HepG2 (cell line): ENCODE results near the gene ANO4. TPM values are rescaled to one million over a fixed set of nuclear protein-coding genes. Genes with fewer than 3 reads are reported as not detected.

ENCODE experiments used
- ATAC-seq: fragments of 200-7000 bp; cut with Tn5 transposase; 3 replicates; pipeline ENCODE4 v1.9.1; 2020; ENCODE audit warnings: mild to moderate bottlenecking, moderate library complexity
- BruUV-seq: library from RNA; stranded (reverse); fragments of 400-500 nt; replicated peaks from 2 replicates; lab custom pipeline; 2021; lab: Mats Ljungman, UMichigan
- CTCF ChIA-PET: fragments of 300-600 bp; formaldehyde crosslinking; extraction: SDS; loops from one replicate; lab custom pipeline; 2021; ENCODE audit warnings: low total read pairs, inconsistent platforms, low intra/inter-chr PET ratio; lab: Yijun Ruan, JAX
- POLR2A ChIA-PET: fragments of 350-600 bp; sonication (Branson Sonifier 250); formaldehyde crosslinking; loops from one replicate; lab custom pipeline; 2020; ENCODE audit warnings: antibody characterized with exemption, inconsistent platforms; lab: Yijun Ruan, JAX
- DNase-seq: peaks from one replicate; pipeline ENCODE4 v3.0.0-alpha.2; 2015; ENCODE audit warnings: low spot score
- FAIRE-seq: peaks from 3 replicates; lab custom pipeline; 2011; peaks lifted over from hg19 to GRCh38; lab: Jason Lieb, UNC
- H2AFZ ChIP-seq: one replicate; pipeline ENCODE4 v1.6.1; 2011; ENCODE audit warnings: low read length, inconsistent platforms
- H3K27ac ChIP-seq: fragments of 300-600 bp; 3 replicates; pipeline ENCODE4 v1.8.0; 2011; ENCODE audit warnings: mixed run types, mild to moderate bottlenecking, mixed read lengths, low read length, inconsistent platforms; ENCODE audit not compliant: insufficient read depth; ENCODE audit errors: extremely low read length
- H3K27me3 ChIP-seq, 2 experiments: fragments of 200-600 bp in 1 of 2; 2 replicates in 1 of 2; 3 replicates in 1 of 2; pipeline versions ENCODE4 v1.6.0 to v1.8.0; 2011; ENCODE audit warnings: low read length in 2 of 2, mild to moderate bottlenecking in 2 of 2, moderate library complexity in 2 of 2, inconsistent platforms in 1 of 2; ENCODE audit not compliant: insufficient read depth in 2 of 2, control insufficient read depth in 1 of 2
- H3K36me3 ChIP-seq, 2 experiments: fragments of 200-600 bp in 1 of 2; replicated peaks in 1 of 2; 2 replicates in 1 of 2; 3 replicates in 1 of 2; pipeline versions ENCODE4 v1.5.1 to v1.8.0; 2011; ENCODE audit warnings: low read length in 2 of 2, inconsistent platforms in 1 of 2; ENCODE audit not compliant: insufficient read depth in 2 of 2, control insufficient read depth in 1 of 2
- H3K4me1 ChIP-seq: 2 replicates; pipeline ENCODE4 v1.5.1; 2012; ENCODE audit warnings: low read length, inconsistent platforms; ENCODE audit not compliant: insufficient read depth
- H3K4me2 ChIP-seq: 2 replicates; pipeline ENCODE4 v1.6.0; 2011; ENCODE audit warnings: low read depth, low read length, inconsistent platforms
- H3K4me3 ChIP-seq, 3 experiments: fragments of 200-600 bp in 1 of 3; sonication (generic), shearing (Covaris generic) in 1 of 3; replicated peaks in 1 of 3; 2 replicates each; pipeline ENCODE4 v1.5.1; 2011 to 2016; ENCODE audit warnings: low read length in 3 of 3, inconsistent platforms in 2 of 3, low read depth in 2 of 3, mild to moderate bottlenecking in 2 of 3, control low read depth in 1 of 3, mixed read lengths in 1 of 3; ENCODE audit not compliant: insufficient read depth in 1 of 3
- H3K79me2 ChIP-seq: one replicate; pipeline ENCODE4 v1.6.1; 2011; ENCODE audit warnings: low read length, inconsistent platforms; ENCODE audit not compliant: insufficient read depth
- H3K9ac ChIP-seq: 2 replicates; pipeline ENCODE4 v1.6.0; 2011; ENCODE audit warnings: mild to moderate bottlenecking, low read depth, low read length, inconsistent platforms; ENCODE audit not compliant: insufficient read depth
- H3K9me3 ChIP-seq: 2 replicates; pipeline ENCODE4 v1.5.1; 2012; ENCODE audit warnings: mild to moderate bottlenecking, low read length
- H4K20me1 ChIP-seq: 2 replicates; pipeline ENCODE4 v1.6.0; 2011; ENCODE audit warnings: inconsistent platforms, mild to moderate bottlenecking, low read length, moderate library complexity; ENCODE audit not compliant: insufficient read depth
- NCOA1 ChIP-seq: sonication (generic); formaldehyde crosslinking; IDR thresholded peaks from 2 replicates; pipeline ENCODE4 v1.9.0; 2021; ENCODE audit warnings: missing genetic modification reagents
- NCOR1 ChIP-seq: fragments of 200-600 bp; sonication (generic); IDR thresholded peaks from 2 replicates; pipeline ENCODE4 v1.7.0; 2017; ENCODE audit warnings: antibody characterized with exemption, low read length, borderline replicate concordance
- PHF21A ChIP-seq: sonication (generic); formaldehyde crosslinking; IDR thresholded peaks from 2 replicates; pipeline ENCODE4 v1.5.0; 2020; ENCODE audit warnings: mild to moderate bottlenecking, missing genetic modification reagents
- RARA ChIP-seq: IDR thresholded peaks from 2 replicates; pipeline ENCODE4 v1.6.1; 2016; ENCODE audit warnings: missing genetic modification reagents, missing compliant biosample characterization
- RERE ChIP-seq: IDR thresholded peaks from 2 replicates; pipeline ENCODE4 v1.6.1; 2016; ENCODE audit warnings: low read depth, missing genetic modification reagents, missing compliant biosample characterization
- SSRP1 ChIP-seq: IDR thresholded peaks from 2 replicates; pipeline ENCODE4 v1.6.1; 2016; ENCODE audit warnings: control low read depth
- YEATS2 ChIP-seq: sonication (generic); formaldehyde crosslinking; IDR thresholded peaks from 2 replicates; pipeline ENCODE4 v1.4.0; 2020; ENCODE audit warnings: missing genetic modification reagents, borderline replicate concordance
- ZNF232 ChIP-seq: sonication (generic); formaldehyde crosslinking; IDR thresholded peaks from 2 replicates; pipeline ENCODE4 v1.4.0; 2020; ENCODE audit warnings: missing genetic modification reagents, borderline replicate concordance
- ZNF451 ChIP-seq: sonication (generic); formaldehyde crosslinking; IDR thresholded peaks from 2 replicates; pipeline ENCODE4 v1.5.0; 2020; ENCODE audit warnings: mild to moderate bottlenecking, missing genetic modification reagents
- WGBS: methylation state at CpG from one replicate; pipeline ENCODE4 v1.1.6; 2017; ENCODE audit warnings: low lambda C conversion rate; 5-methylcytosine and 5-hydroxymethylcytosine counted together
- in situ Hi-C: cut with HindIII; loops from 2 replicates; pipeline ENCODE4 v1.10.0; 2017; ENCODE audit warnings: low pct_unique_long_range_greater_than_20kb; ENCODE audit not compliant: extremely low pct_ligation_motif_present
- intact Hi-C: fragments of 100-400 bp; cut with micrococcal nuclease; formaldehyde crosslinking; loops from one replicate; pipeline ENCODE4 v1.10.0; 2022; ENCODE audit not compliant: unreplicated experiment
- polyA plus RNA-seq, 8 experiments: library from polyadenylated mRNA; depleted of rRNA in 3 of 8; stranded (reverse) in 7 of 8; unstranded in 1 of 8; fragments of >200 nt; fragmentation: Illumina TruSeq in 4 of 8; extraction: Trizol in 4 of 8; gene quantifications; 2 replicates each; pipeline versions ENCODE4 v1.2.1 to v1.2.3, GENCODE V29; 2011 to 2016; ENCODE audit warnings: low read depth in 4 of 8, missing spikeins in 1 of 8, mixed read lengths in 1 of 8; ENCODE audit not compliant: insufficient read depth in 1 of 8
- total RNA-seq, 5 experiments: library from RNA; depleted of rRNA; stranded (reverse); fragments of >200 nt; fragmentation: Illumina TruSeq; extraction: Trizol; gene quantifications; 2 replicates each; pipeline ENCODE4 v1.2.3, GENCODE V29; 2016; ENCODE audit warnings: low read depth in 1 of 5
- TF ChIP-seq, protein P1 (sequence below): sonication (generic); formaldehyde crosslinking; IDR thresholded peaks from 2 replicates; pipeline ENCODE4 v1.4.0; 2020; ENCODE audit warnings: missing genetic modification reagents

ANO4 gene
- total and polyA plus RNA-seq, 2 of the 13 experiments (the other 11 are each of a cell fraction or from before 2014, with no cell fraction given), result not detected

GRCh38 chr12:101039848-101040531, 245.4 kb downstream of the ANO4 start:
- DNase-seq (no peak), ATAC-seq (no peak; the same call in 2 of the 3 replicates), FAIRE-seq (no peak)
- Histone ChIP-seq H3K79me2 (no peaks in the 10 kb centered on the region), H3K27ac (no peak overlapping the region), H3K36me3 (no peaks in the 10 kb centered on the region), H3K9ac (no peak overlapping the region), H4K20me1 (no peaks in the 10 kb centered on the region), H3K4me2 (no peak overlapping the region), H2AFZ (no peak overlapping the region), H3K27me3 (no peaks in the 10 kb centered on the region), H3K9me3 (no peaks in the 10 kb centered on the region), H3K4me3 (no peak overlapping the region), H3K4me1 (no peaks in the 10 kb centered on the region)
- BruUV-seq, result no TSS peak
- ChIA-PET CTCF (no interaction called here), POLR2A (no interaction called here)
- TF ChIP-seq RERE, result no peak
- TF ChIP-seq PHF21A (CRISPR knock-in tag), result no peak
- TF ChIP-seq, protein P1, sequence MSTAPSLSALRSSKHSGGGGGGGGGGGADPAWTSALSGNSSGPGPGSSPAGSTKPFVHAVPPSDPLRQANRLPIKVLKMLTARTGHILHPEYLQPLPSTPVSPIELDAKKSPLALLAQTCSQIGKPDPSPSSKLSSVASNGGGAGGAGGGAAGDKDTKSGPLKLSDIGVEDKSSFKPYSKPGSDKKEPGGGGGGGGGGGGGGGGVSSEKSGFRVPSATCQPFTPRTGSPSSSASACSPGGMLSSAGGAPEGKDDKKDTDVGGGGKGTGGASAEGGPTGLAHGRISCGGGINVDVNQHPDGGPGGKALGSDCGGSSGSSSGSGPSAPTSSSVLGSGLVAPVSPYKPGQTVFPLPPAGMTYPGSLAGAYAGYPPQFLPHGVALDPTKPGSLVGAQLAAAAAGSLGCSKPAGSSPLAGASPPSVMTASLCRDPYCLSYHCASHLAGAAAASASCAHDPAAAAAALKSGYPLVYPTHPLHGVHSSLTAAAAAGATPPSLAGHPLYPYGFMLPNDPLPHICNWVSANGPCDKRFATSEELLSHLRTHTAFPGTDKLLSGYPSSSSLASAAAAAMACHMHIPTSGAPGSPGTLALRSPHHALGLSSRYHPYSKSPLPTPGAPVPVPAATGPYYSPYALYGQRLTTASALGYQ (CRISPR knock-in tag), result no peak
- TF ChIP-seq YEATS2 (CRISPR knock-in tag), result no peak
- no peak for TF ChIP-seq NCOA1 (CRISPR knock-in tag)
- TF ChIP-seq SSRP1 (CRISPR knock-in tag), result no peak
- TF ChIP-seq RARA (CRISPR knock-in tag), result no peak
- TF ChIP-seq ZNF232 (CRISPR knock-in tag), result no peak
- no peak for TF ChIP-seq ZNF451 (CRISPR knock-in tag)
- TF ChIP-seq NCOR1, result no peak
- intact Hi-C loops, result no loop called here
- WGBS, result 18% methylated on average over 6 of the region's 6 CpGs
- in situ Hi-C loops, result no loop called here
